NCI-H1105 treated with DMSO at 0.1 percent for 48 hours (cell line): ENCODE results near the gene RSU1.
"Not testable (repeated sequence)": the region's sequence is repeated elsewhere in the genome, so short reads cannot be mapped to it uniquely, and the experiment has no call there.

ENCODE experiments used
- DNase-seq: peaks from one replicate; lab custom pipeline; 2025; lab: John Stamatoyannopoulos, UW

The RSU1 gene

GRCh38 chr10:16780338-16780880 lies 36.8 kb downstream of the RSU1 start:
- DNase-seq: no peak

- no peak for DNase-seq
Observed at GRCh38 chr10:16779384-16779915, 37.8 kb downstream of the RSU1 start.

- peak; percentile 49 for DNase-seq
Observed at GRCh38 chr10:16777473-16778370, 39.5 kb downstream of the RSU1 start.

GRCh38 chr10:16776896-16777295 lies 40.3 kb downstream of the RSU1 start:
- no peak for DNase-seq

GRCh38 chr10:16773334-16773733 lies 43.9 kb downstream of the RSU1 start:
- no peak for DNase-seq

GRCh38 chr10:16770670-16771069 lies 46.6 kb downstream of the RSU1 start:
- DNase-seq: no peak

- DNase-seq: no peak
Observed at GRCh38 chr10:16770141-16770540, 47.1 kb downstream of the RSU1 start.

GRCh38 chr10:16769331-16769730 lies 47.9 kb downstream of the RSU1 start:
- no peak for DNase-seq

GRCh38 chr10:16768702-16769101 lies 48.5 kb downstream of the RSU1 start:
- no peak for DNase-seq

GRCh38 chr10:16765509-16766375 lies 51.5 kb downstream of the RSU1 start:
- no peak for DNase-seq

- DNase-seq: no peak
Observed at GRCh38 chr10:16761300-16761699, 55.9 kb downstream of the RSU1 start.

GRCh38 chr10:16756561-16757221 lies 60.5 kb downstream of the RSU1 start:
- no peak for DNase-seq

GRCh38 chr10:16754765-16755164 lies 62.5 kb downstream of the RSU1 start:
- DNase-seq: no peak

GRCh38 chr10:16752849-16753248 lies 64.4 kb downstream of the RSU1 start:
- not testable (repeated sequence) for DNase-seq

GRCh38 chr10:16752099-16752498 lies 65.1 kb downstream of the RSU1 start:
- DNase-seq: no peak

GRCh38 chr10:16751244-16751643 lies 66.0 kb downstream of the RSU1 start:
- DNase-seq: no peak

GRCh38 chr10:16750461-16750860 lies 66.8 kb downstream of the RSU1 start:
- no peak for DNase-seq

- no peak for DNase-seq
Observed at GRCh38 chr10:16748749-16749148, 68.5 kb downstream of the RSU1 start.

GRCh38 chr10:16746856-16747255 lies 70.4 kb downstream of the RSU1 start:
- DNase-seq: no peak

- no peak for DNase-seq
Observed at GRCh38 chr10:16745061-16745460, 72.2 kb downstream of the RSU1 start.

- DNase-seq: no peak
Observed at GRCh38 chr10:16742165-16742960, 74.9 kb downstream of the RSU1 start.
